Breast epithelium (tissue), 4 donors: ENCODE results near the gene SUMO4. TPM values are rescaled to one million over a fixed set of nuclear protein-coding genes. Genes with fewer than 3 reads are reported as not detected.

Experiments used
- DNase-seq, 2 donors: peaks; one replicate each; pipeline ENCODE4 v3.0.0-alpha.2; 2019; ENCODE audit warnings: low spot score in 2 of 2
- H3K27ac ChIP-seq, 2 donors: fragments of 200-600 bp; sonication (generic) in 1 of 2; one replicate each; pipeline ENCODE4 v1.5.1; 2016 to 2019; ENCODE audit warnings: mild to moderate bottlenecking in 1 of 2
- H3K27me3 ChIP-seq, 2 donors: fragments of 200-600 bp; sonication (generic) in 1 of 2; one replicate each; pipeline versions ENCODE4 v1.5.1 to v1.6.0; 2017 to 2019; ENCODE audit warnings: control low read depth in 1 of 2, mild to moderate bottlenecking in 1 of 2
- H3K36me3 ChIP-seq: fragments of 200-600 bp; one replicate; pipeline ENCODE4 v1.5.1; 2019
- H3K4me1 ChIP-seq, 2 donors: fragments of 200-600 bp; sonication (generic); one replicate each; pipeline ENCODE4 v1.5.1; 2016 to 2019; ENCODE audit warnings: control low read depth in 1 of 2
- H3K4me3 ChIP-seq, 3 donors: fragments of 200-600 bp; sonication (generic); 1 replicate in 2 of 3; 2 replicates in 1 of 3; pipeline ENCODE4 v1.5.1; 2016 to 2019; ENCODE audit warnings: mild to moderate bottlenecking in 3 of 3, moderate library complexity in 2 of 3
- H3K9me3 ChIP-seq, 2 donors: fragments of 200-600 bp; sonication (generic) in 1 of 2; one replicate each; pipeline ENCODE4 v1.5.1; 2016 to 2019; ENCODE audit warnings: control low read depth in 1 of 2
- CTCF ChIP-seq, 3 donors: fragments of 450-650 bp; IDR thresholded peaks; one replicate each; pipeline ENCODE4 v1.5.1; 2016 to 2017; ENCODE audit warnings: antibody characterized with exemption in 3 of 3, mild to moderate bottlenecking in 3 of 3, moderate library complexity in 3 of 3
- POLR2A ChIP-seq: fragments of 450-650 bp; IDR thresholded peaks from one replicate; pipeline ENCODE4 v1.6.1; 2016; ENCODE audit warnings: antibody characterized with exemption, mild to moderate bottlenecking, moderate library complexity
- POLR2AphosphoS5 ChIP-seq, 3 donors: sonication (generic); formaldehyde crosslinking; IDR thresholded peaks; one replicate each; pipeline ENCODE4 v1.6.1; 2017; ENCODE audit warnings: antibody characterized with exemption in 3 of 3
- intact Hi-C: fragments of 100-400 bp; cut with DNase I; formaldehyde crosslinking; loops from one replicate; pipeline ENCODE4 v1.15.1; 2023; ENCODE audit warnings: low total_unique reads
- total RNA-seq, 3 donors: library from RNA; depleted of rRNA; stranded (reverse); fragments of >200 nt; gene quantifications; one replicate each; pipeline ENCODE4 v1.1.0, GENCODE V29; 2016

Gene SUMO4
- total RNA-seq, 3 donors from 2014 or later: 3.0 to 7.8 (median 5.6) TPM

- no peaks in the 10 kb centered on the region for H3K9me3 ChIP-seq
- TF ChIP-seq POLR2AphosphoS5 (IDR thresholded peaks at IDR 0.05) (no peak), POLR2A (no peak)
- H3K27me3 ChIP-seq: no peaks in the 10 kb centered on the region
- no peak overlapping the region for H3K4me3 ChIP-seq
- no peak for DNase-seq
- H3K27ac ChIP-seq: no peak overlapping the region
- no peaks in the 10 kb centered on the region for H3K36me3 ChIP-seq
- no peaks in the 10 kb centered on the region for H3K4me1 ChIP-seq
- intact Hi-C loops: no loop called here
Measured at GRCh38 chr6:149389509-149390297, 10.4 kb upstream of the SUMO4 start.

- no peaks in the 10 kb centered on the region for H3K9me3 ChIP-seq
- no peak overlapping the region for H3K27ac ChIP-seq
- H3K36me3 ChIP-seq: no peaks in the 10 kb centered on the region
- intact Hi-C loops: no loop called here
- DNase-seq: no peak
- TF ChIP-seq POLR2AphosphoS5 (IDR thresholded peaks at IDR 0.05): no peak
- no peak for TF ChIP-seq POLR2A
- no peak for TF ChIP-seq CTCF (IDR thresholded peaks at IDR 0.05)
- no peaks in the 10 kb centered on the region for H3K27me3 ChIP-seq
- H3K4me3 ChIP-seq: no peak overlapping the region
- H3K4me1 ChIP-seq: no peaks in the 10 kb centered on the region
Measured at GRCh38 chr6:149392093-149392492, 8.0 kb upstream of the SUMO4 start.

GRCh38 chr6:149392535-149392934 lies 7.5 kb upstream of the SUMO4 start:
- H3K27ac ChIP-seq: no peak overlapping the region
- DNase-seq: no peak
- H3K27me3 ChIP-seq: no peaks in the 10 kb centered on the region
- H3K4me1 ChIP-seq: no peaks in the 10 kb centered on the region
- intact Hi-C loops: no loop called here
- H3K9me3 ChIP-seq: no peaks in the 10 kb centered on the region
- H3K4me3 ChIP-seq: no peak overlapping the region
- TF ChIP-seq CTCF (IDR thresholded peaks at IDR 0.05) (no peak), POLR2AphosphoS5 (IDR thresholded peaks at IDR 0.05) (no peak), POLR2A (no peak)
- no peaks in the 10 kb centered on the region for H3K36me3 ChIP-seq

- no peak overlapping the region for H3K27ac ChIP-seq
- no peak for DNase-seq
- intact Hi-C loops: no loop called here
- no peaks in the 10 kb centered on the region for H3K4me1 ChIP-seq
- TF ChIP-seq CTCF (IDR thresholded peaks at IDR 0.05): no peak
- no peak for TF ChIP-seq POLR2AphosphoS5 (IDR thresholded peaks at IDR 0.05)
- no peak for TF ChIP-seq POLR2A
- no peak overlapping the region for H3K4me3 ChIP-seq
- H3K9me3 ChIP-seq: no peaks in the 10 kb centered on the region
- no peaks in the 10 kb centered on the region for H3K27me3 ChIP-seq
- peaks cover 2% of the 10 kb centered on the region for H3K36me3 ChIP-seq
Measured at GRCh38 chr6:149393002-149393679, 6.9 kb upstream of the SUMO4 start.

- peaks cover 5% of the 10 kb centered on the region for H3K36me3 ChIP-seq
- no peaks in the 10 kb centered on the region for H3K9me3 ChIP-seq
- H3K4me1 ChIP-seq: no peaks in the 10 kb centered on the region
- H3K27me3 ChIP-seq: no peaks in the 10 kb centered on the region
- DNase-seq: no peak
- intact Hi-C loops: no loop called here
- TF ChIP-seq POLR2AphosphoS5 (IDR thresholded peaks at IDR 0.05) (no peak), POLR2A (no peak), CTCF (IDR thresholded peaks at IDR 0.05) (no peak)
- H3K27ac ChIP-seq: no peak overlapping the region
- no peak overlapping the region for H3K4me3 ChIP-seq
Measured at GRCh38 chr6:149395185-149395584, 4.9 kb upstream of the SUMO4 start.
